ENCODE data around the gene LIN7C. TPM values are rescaled to one million over a fixed set of nuclear protein-coding genes. Genes with fewer than 3 reads are reported as not detected.
"Not testable (repeated sequence)": the region's sequence is repeated elsewhere in the genome, so short reads cannot be mapped to it uniquely, and the experiment has no call there.

Gene LIN7C
- 283 TPM for total RNA-seq

GRCh38 chr11:27506200-27507182 lies at the start of gene LIN7C:
Gene LIN7C, minus strand, starts transcription at chr11:27506769. Its CDS starts 17 bp downstream, at chr11:27506752.
- DNase-seq = peak; percentile 96

DNA sequence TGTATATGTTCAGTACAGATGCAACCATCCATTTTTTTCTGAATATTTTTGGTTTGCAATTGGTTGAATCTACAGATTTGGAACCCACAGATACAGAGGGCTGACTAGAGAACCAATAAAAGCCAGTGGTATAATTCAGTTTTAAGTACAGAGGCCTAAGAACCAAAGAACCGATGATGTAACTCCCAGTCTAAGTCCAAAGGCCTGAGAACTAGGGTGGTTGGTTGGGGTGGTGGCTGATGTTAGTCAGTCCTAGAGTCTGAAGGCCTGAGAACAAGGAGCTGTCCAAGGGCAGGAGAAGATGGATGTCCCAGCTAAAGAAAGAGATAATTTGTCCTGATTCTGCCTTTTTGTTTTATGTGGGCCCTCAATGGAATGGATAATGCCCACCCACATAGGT lies 48.7 kb upstream of the LIN7C start:
- no peak for DNase-seq

DNA sequence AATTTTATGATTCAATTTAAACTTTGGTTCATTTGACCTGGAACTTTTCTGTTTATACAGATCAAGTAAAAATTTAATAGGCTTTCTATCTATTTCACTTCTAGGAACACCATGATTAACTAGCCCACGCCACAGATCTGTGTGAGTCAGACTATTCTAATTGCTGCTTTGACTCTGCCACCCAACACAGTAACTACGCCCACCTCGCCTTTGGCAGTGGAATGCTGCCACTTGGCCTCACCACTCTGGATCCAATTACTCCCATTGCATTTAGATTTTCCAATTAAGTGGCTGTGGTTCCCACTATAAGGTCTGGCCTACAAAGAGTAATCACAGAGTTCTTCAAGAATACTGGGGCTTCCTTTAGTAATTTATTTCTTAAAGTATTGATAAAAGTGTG lies 46.6 kb upstream of the LIN7C start:
- peak; percentile 6 for DNase-seq

DNA sequence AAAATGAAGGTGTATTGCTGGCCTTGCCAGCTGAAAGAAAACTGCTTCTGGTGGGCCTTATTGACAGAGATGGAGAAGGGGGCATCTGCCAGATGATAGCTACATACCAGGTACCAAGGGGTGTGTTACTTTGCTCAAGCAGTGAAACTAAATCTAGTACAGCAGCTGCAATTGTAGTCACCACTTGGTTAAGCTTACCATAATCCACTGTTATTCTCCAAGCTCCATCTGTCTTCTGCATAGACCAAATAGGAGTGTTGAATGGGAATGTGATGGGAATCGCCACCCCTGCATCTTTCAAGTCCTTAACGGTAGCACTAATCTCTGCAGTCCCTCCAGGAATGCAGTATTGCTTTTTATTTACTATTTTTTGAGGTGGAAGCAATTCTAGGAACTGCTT lies 45.8 kb upstream of the LIN7C start:
- no peak for DNase-seq

DNA sequence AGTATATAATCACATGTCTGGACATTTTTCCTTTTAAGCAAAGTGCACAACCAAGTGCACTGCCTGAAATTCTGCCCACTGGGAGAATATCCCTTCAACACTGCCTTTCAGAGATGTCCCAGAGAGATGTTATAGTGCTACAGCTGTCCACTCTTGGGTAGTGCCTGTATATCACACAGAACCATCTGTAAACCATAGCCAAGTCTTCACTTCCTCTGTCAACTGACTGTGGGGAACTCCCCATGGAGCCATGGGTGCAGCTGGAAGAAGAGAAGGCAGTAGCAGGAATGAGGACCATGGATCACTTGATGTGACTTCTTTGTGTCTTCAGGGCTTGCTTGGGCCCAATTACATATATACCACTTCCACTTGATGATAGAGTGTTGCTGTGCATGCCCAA lies 44.6 kb upstream of the LIN7C start:
- no peak for DNase-seq

DNA sequence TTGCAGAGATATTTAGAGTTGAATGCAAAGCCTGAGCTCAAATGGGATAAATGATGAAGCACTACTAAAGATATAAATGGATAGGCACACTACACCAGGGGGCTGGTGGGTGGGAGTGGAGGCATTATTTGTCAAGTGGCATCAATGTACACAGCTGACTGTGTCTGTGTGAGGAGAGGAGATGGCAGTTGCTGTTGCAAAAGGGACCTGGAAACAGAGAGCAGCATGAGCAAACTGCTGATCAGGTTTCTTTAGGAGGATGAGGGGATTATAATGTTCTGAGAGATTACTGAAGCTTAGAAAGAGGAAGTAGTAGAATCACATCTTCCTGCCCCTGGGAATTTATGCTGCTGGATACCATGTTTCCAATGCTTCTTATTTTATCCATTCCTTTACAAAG lies 39.4 kb upstream of the LIN7C start:
- no peak for DNase-seq

GRCh38 chr11:27545035-27545434 lies 38.5 kb upstream of the LIN7C start:
- DNase-seq = no peak

DNA sequence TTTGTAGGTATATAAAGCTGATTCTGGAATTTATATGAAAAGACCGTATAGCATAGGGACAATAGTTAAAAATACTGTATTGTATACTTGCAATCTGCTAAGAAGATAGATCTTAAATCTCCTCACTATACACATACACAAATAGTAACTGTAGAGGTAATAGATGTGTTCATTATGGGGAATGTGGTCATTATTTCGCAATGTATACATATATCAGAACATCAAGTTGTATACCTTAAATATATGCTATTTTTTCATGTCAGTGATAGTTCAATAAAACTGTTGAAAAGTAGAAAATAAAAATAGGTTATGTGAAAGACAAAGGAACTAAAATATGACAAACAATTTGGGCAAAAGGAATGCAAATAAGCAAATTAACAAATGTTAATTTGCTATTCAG lies 35.2 kb upstream of the LIN7C start:
- no peak for DNase-seq

- DNase-seq = no peak
These were observed 33.5 kb upstream of the LIN7C start for GRCh38 chr11:27540051-27540450.

- no peak for DNase-seq
These were observed 28.5 kb upstream of the LIN7C start for GRCh38 chr11:27535103-27535502.

- DNase-seq = no peak
These were observed 26.2 kb upstream of the LIN7C start for GRCh38 chr11:27532652-27533325.

DNA sequence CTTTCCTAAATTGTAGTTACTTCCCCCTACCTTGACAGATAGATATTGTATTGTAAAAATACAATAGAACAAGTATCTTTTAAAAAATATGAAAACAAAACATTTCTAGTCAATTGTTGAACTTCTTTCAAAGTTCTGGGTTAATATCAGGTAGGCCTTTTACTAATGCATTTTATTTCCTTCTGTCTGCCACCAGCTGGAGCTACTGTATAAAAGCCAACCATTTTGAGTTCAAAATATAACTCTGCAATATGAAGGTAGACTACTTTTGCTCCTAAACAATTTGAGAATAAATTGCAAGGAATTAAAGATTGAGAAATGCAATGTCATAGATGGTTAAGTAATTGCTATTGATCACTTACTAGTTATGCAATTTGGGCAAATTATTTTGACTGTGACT lies 22.1 kb upstream of the LIN7C start:
- no peak for DNase-seq

DNA sequence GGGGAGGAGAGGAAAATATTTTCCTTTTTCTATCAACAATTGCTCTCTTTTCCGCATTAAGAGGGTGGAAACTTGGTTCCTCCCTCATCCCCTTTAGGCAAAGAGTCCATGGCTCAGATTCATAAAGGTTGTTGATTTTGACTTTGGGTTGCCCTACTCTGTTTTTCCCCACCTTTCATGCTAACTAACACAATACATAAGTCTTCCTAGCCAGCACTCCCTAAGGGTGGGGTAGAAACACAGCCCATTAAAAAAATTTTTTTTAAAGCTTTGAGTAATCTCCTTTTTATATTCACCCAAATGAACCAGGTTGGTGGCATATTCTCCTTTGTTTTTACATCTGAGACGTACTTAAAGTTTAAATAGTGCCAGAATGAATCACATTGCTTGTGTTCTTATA lies 20.0 kb upstream of the LIN7C start:
- no peak for DNase-seq

DNA sequence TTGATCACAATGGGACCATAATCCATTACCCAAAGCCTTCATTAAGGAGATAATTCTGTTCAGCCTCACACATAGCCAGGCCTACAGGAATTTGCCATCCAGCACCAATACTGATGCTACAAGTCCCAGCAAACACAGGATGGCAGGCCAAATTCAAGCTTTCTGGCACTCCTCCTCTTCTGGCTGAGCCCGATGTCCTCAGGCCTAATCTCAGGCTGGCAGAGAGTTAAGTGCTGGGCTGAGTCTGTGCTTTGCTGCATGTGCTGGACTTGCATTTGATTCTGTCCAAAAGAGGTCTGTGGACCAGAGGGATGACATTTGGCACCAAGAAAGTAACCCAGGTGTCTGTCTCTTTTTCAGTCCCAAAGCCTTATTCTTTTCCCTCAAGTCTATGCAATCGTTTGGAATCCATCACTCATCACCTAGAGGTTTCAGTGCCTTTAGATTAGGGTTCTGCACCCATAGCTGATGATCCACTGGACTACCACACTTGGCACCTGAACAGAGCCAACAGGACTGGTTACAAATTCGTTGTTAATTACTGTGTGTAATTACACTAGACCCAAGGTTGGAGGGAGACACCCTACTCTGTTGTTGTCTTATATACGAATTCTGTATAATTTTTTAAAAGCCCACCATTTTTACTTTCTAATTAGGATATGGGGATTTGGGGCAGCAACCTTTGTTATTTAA lies 19.4 kb upstream of the LIN7C start:
- DNase-seq = no peak

DNA sequence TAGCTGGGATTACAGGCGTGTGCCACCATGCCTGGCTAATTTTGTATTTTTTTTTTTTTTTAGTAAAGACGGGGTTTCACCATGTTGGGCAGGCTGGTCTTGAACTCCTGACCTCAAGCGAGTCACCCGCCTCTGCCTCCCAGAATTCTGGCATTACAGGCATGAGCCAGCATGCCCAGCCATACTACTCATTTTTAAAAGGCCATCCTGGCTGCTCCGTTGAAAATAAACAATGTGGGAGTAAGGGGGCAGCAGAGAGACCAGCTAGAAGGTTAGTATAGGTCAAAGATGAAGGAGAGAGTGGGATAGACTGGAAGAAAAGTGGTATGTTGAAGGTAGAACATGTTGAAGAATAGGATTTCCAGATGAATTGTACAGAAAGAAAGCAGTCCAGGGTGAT lies 17.6 kb upstream of the LIN7C start:
- DNase-seq = no peak

DNA sequence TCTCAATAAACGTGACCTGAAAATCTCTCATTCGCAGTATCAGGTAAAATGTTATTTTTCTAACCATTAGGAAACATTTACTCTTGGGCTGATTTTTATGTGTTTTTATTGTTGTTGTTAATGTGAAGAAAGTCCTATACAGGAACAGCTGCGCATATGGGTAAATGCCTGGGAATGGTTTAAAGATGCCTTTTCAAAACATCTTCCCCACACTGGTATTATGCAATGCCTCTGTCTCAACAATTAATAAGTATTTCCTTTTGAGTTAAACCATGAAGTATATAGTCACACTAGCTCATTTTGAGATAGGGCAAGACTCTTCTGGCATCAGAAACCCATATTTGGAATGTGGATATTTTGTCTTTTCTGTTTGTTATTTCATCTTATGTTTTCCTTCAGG lies 13.7 kb upstream of the LIN7C start:
- DNase-seq = no peak

- DNase-seq = no peak
These were observed 11.9 kb upstream of the LIN7C start for GRCh38 chr11:27518518-27518917.

GRCh38 chr11:27517490-27517889 lies 10.9 kb upstream of the LIN7C start:
- DNase-seq = not testable (repeated sequence)

DNA sequence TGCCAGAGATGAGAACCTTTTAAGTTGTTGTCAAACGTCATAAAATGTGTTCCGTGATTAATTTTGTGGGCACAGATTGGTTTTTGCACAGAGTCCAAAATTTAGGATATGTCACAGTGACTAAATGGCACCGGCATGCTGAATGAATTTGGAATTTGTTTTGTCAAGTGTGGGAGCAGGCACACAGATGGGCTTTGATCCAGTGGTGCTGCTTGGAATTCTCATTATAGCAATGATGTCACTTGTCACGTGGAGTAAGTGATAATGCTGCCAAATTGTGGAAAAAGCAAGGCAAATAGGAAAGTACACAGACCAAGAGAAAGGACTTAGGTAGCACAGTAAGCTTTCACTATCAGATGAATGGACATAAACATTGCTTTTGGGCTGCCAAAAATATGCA lies 8.0 kb upstream of the LIN7C start:
- peak; percentile 14 for DNase-seq

DNA sequence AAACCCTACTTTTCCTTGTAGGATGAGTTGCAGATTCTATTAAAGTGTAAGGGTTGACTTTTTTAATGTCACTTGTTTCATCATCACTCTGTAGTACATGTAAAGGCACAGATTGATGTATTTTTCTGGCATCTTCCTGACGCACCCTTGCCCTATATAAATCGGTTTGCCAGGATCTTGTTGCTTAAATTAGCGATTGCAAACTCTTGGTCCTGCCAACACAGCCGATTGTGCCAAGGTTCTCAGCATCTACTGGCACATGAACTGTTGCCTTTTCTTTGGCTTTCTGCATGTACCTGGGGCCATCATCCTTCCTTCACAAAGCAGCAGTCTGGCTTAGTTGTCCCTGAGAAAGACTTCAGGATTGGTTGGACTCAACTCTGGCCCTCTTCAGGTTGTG lies 7.5 kb upstream of the LIN7C start:
- DNase-seq = no peak

- no peak for DNase-seq
These were observed 6.8 kb upstream of the LIN7C start for GRCh38 chr11:27513389-27513788.

- no peak for DNase-seq
These were observed 5.7 kb upstream of the LIN7C start for GRCh38 chr11:27512238-27512637.

GRCh38 chr11:27509908-27510307 lies 3.3 kb upstream of the LIN7C start:
- no peak for DNase-seq
